H9 (cell line): Measurements from ENCODE around the gene LAMP1. TPM values are rescaled to one million over a fixed set of nuclear protein-coding genes. Genes with fewer than 3 reads are reported as not detected.
"Not testable (repeated sequence)": the region's sequence is repeated elsewhere in the genome, so short reads cannot be mapped to it uniquely, and the experiment has no call there.

Experiments
- DNase-seq: peaks from one replicate; pipeline ENCODE4 v3.0.0-alpha.2; 2017
- H2AFZ ChIP-seq: one replicate; pipeline ENCODE4 v1.6.1; 2013; ENCODE audit warnings: mild to moderate bottlenecking, low read length, control low read depth, moderate library complexity
- H2AK5ac ChIP-seq: 2 replicates; pipeline ENCODE4 v1.6.1; 2013; ENCODE audit warnings: low read length, control low read depth, mixed read lengths; ENCODE audit not compliant: insufficient read length
- H2BK120ac ChIP-seq: one replicate; pipeline ENCODE4 v1.6.1; 2013; ENCODE audit warnings: low read depth, mild to moderate bottlenecking, low read length, control low read depth, inconsistent platforms; ENCODE audit not compliant: poor library complexity, severe bottlenecking
- H2BK12ac ChIP-seq: 2 replicates; pipeline ENCODE4 v1.6.1; 2013; ENCODE audit warnings: low read length, control low read depth, mixed read lengths, low read depth; ENCODE audit not compliant: insufficient read length
- H2BK15ac ChIP-seq: 2 replicates; pipeline ENCODE4 v1.6.1; 2013; ENCODE audit warnings: low read depth, low read length, control low read depth
- H2BK20ac ChIP-seq: one replicate; pipeline ENCODE4 v1.6.1; 2013; ENCODE audit warnings: low read depth, mild to moderate bottlenecking, low read length, control low read depth, inconsistent platforms; ENCODE audit not compliant: poor library complexity, severe bottlenecking
- H2BK5ac ChIP-seq: 2 replicates; pipeline ENCODE4 v1.6.1; 2013; ENCODE audit warnings: low read length, control low read depth, mixed read lengths; ENCODE audit not compliant: insufficient read length
- H3K14ac ChIP-seq: 2 replicates; pipeline ENCODE4 v1.6.1; 2013; ENCODE audit warnings: low read length, control low read depth; ENCODE audit not compliant: insufficient read depth
- H3K18ac ChIP-seq: 2 replicates; pipeline ENCODE4 v1.6.1; 2013; ENCODE audit warnings: low read depth, mild to moderate bottlenecking, mixed read lengths, low read length, control low read depth; ENCODE audit not compliant: insufficient read length
- H3K23ac ChIP-seq: 2 replicates; pipeline ENCODE4 v1.6.1; 2013; ENCODE audit warnings: low read length, control low read depth, mixed read lengths, low read depth; ENCODE audit not compliant: insufficient read length
- H3K23me2 ChIP-seq: 2 replicates; pipeline ENCODE4 v1.6.1; 2013; ENCODE audit warnings: low read depth, mild to moderate bottlenecking, mixed read lengths, low read length, control low read depth; ENCODE audit not compliant: insufficient read length, poor library complexity, severe bottlenecking
- H3K27ac ChIP-seq: 2 replicates; pipeline ENCODE4 v1.5.1; 2013; ENCODE audit warnings: low read length, control low read depth, mixed read lengths, low read depth; ENCODE audit not compliant: insufficient read length
- H3K27me3 ChIP-seq: 2 replicates; pipeline ENCODE4 v1.6.1; 2013; ENCODE audit warnings: low read length, control low read depth, inconsistent platforms; ENCODE audit not compliant: insufficient read depth
- H3K4ac ChIP-seq: 2 replicates; pipeline ENCODE4 v1.6.1; 2013; ENCODE audit warnings: low read depth, mild to moderate bottlenecking, control low read depth, inconsistent platforms, low read length, moderate library complexity
- H3K4me1 ChIP-seq: 2 replicates; pipeline ENCODE4 v1.6.1; 2013; ENCODE audit warnings: low read length, control low read depth, inconsistent platforms; ENCODE audit not compliant: insufficient read depth
- H3K4me2 ChIP-seq: 2 replicates; pipeline ENCODE4 v1.6.1; 2013; ENCODE audit warnings: low read length, control low read depth, mixed read lengths; ENCODE audit not compliant: insufficient read length, insufficient read depth
- H3K56ac ChIP-seq: 2 replicates; pipeline ENCODE4 v1.6.1; 2013; ENCODE audit warnings: low read depth, mild to moderate bottlenecking, mixed read lengths, low read length, control low read depth; ENCODE audit not compliant: insufficient read length
- H3K79me1 ChIP-seq: 2 replicates; pipeline ENCODE4 v1.6.1; 2013; ENCODE audit warnings: low read depth, mild to moderate bottlenecking, moderate library complexity, low read length, control low read depth, inconsistent platforms; ENCODE audit not compliant: insufficient read depth, poor library complexity, severe bottlenecking
- H3K79me2 ChIP-seq: 2 replicates; pipeline ENCODE4 v1.6.1; 2013; ENCODE audit warnings: low read length, control low read depth, inconsistent platforms; ENCODE audit not compliant: insufficient read depth
- H3K9ac ChIP-seq: 2 replicates; pipeline ENCODE4 v1.6.1; 2013; ENCODE audit warnings: low read length, control low read depth, mixed read lengths; ENCODE audit not compliant: insufficient read length; ENCODE audit errors: extremely low read depth
- H3K9me3 ChIP-seq: one replicate; pipeline ENCODE4 v1.6.1; 2013; ENCODE audit warnings: low read depth, low read length, inconsistent platforms; ENCODE audit not compliant: control insufficient read depth
- H3T11ph ChIP-seq: one replicate; pipeline ENCODE4 v1.6.1; 2013; ENCODE audit warnings: mild to moderate bottlenecking, low read length, control low read depth, inconsistent platforms
- H4K20me1 ChIP-seq: one replicate; pipeline ENCODE4 v1.6.1; 2013; ENCODE audit not compliant: control insufficient read depth, insufficient read length, insufficient read depth
- H4K5ac ChIP-seq: 2 replicates; pipeline ENCODE4 v1.6.1; 2013; ENCODE audit warnings: low read depth, mild to moderate bottlenecking, mixed read lengths, low read length, control low read depth; ENCODE audit not compliant: insufficient read length
- H4K8ac ChIP-seq: replicated peaks from 2 replicates; pipeline ENCODE4 v1.6.1; 2013; ENCODE audit warnings: low read length, control low read depth, mixed read lengths, low read depth; ENCODE audit not compliant: insufficient read length
- H4K91ac ChIP-seq: 2 replicates; pipeline ENCODE4 v1.6.1; 2013; ENCODE audit warnings: low read depth, mild to moderate bottlenecking, moderate library complexity, mixed read lengths, low read length, control low read depth; ENCODE audit not compliant: insufficient read length
- H3K27ac Mint-ChIP-seq, 3 experiments: 2 replicates in 2 of 3; 3 replicates in 1 of 3; pipeline ENCODE4 v1.8.0; 2020 to 2021; ENCODE audit warnings: mixed read lengths in 3 of 3, mild to moderate bottlenecking in 1 of 3, moderate library complexity in 1 of 3
- H3K27me3 Mint-ChIP-seq: 2 replicates; pipeline ENCODE4 v1.8.0; 2021; ENCODE audit warnings: low read depth, mild to moderate bottlenecking, moderate library complexity, mixed read lengths
- H3K36me3 Mint-ChIP-seq, 3 experiments: 2 replicates in 2 of 3; 3 replicates in 1 of 3; pipeline ENCODE4 v1.8.0; 2020 to 2021; ENCODE audit warnings: low read depth in 3 of 3, mixed read lengths in 3 of 3; ENCODE audit not compliant: insufficient read depth in 1 of 3
- H3K4me1 Mint-ChIP-seq, 2 experiments: 2 replicates each; pipeline ENCODE4 v1.8.0; 2020; ENCODE audit warnings: mixed read lengths in 2 of 2
- H3K4me3 Mint-ChIP-seq, 2 experiments: 2 replicates in 1 of 2; 3 replicates in 1 of 2; pipeline ENCODE4 v1.8.0; 2020 to 2021; ENCODE audit warnings: mild to moderate bottlenecking in 2 of 2, mixed read lengths in 2 of 2, moderate library complexity in 1 of 2
- H3K9me3 Mint-ChIP-seq, 2 experiments: 2 replicates in 1 of 2; 3 replicates in 1 of 2; pipeline ENCODE4 v1.8.0; 2020; ENCODE audit warnings: mild to moderate bottlenecking in 2 of 2, mixed read lengths in 2 of 2, moderate library complexity in 1 of 2
- WGBS: extraction: QIAGEN DNeasy Blood & Tissue Kit; methylation state at CpG from one replicate; pipeline ENCODE4 v1.1.7; 2013; ENCODE audit warnings: missing lambda C conversion rate, low lambda C conversion rate, mixed read lengths; ENCODE audit not compliant: insufficient read length; ENCODE audit errors: extremely low coverage; 5-methylcytosine and 5-hydroxymethylcytosine counted together
- total RNA-seq: library from RNA; stranded (reverse); gene quantifications from 2 replicates; pipeline ENCODE4 v1.2.1, GENCODE V29; 2021
- TF ChIP-seq, protein P1 (sequence below): fragments of 200-600 bp; sonication (generic); conservative IDR thresholded peaks from 3 replicates; pipeline ENCODE4 v1.8.0; 2021; ENCODE audit warnings: antibody characterized with exemption, mild to moderate bottlenecking

Gene LAMP1
- total RNA-seq, 1 experiment from 2014 or later = 131 TPM

DNA sequence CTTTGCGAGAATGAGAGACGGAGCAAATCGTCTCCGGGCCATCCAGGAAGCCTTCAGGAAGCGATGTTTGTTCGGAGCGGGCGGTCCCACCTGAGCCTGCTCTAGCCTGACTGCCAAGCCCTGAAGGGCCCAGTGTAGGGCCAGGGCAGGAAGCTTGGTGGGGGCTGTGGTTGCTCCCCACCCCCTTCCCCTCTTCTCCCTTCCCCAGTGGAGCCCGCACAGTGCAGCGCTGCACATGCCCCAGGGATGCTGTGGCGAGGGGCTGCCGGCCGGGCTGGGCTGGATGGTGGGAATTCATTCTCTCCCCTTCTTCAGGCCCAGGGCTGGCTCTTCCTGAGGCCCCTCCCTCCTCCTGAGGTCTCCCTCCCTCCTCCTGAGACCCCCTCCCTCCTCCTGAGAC is 74.0 kb downstream of the LAMP1 start:
- no peak overlapping the region for H3K4me2 ChIP-seq
- Mint-ChIP-seq H3K36me3 (no peaks in the 10 kb centered on the region), H3K27me3 (peaks cover 3% of the 10 kb centered on the region; the same call in 1 of the 2 replicates), H3K4me1 (peaks cover 29 to 34% of the 10 kb centered on the region in 2 experiments), H3K27ac (no peak overlapping the region; a peak in 1 of 7 replicates), H3K4me3 (no peak overlapping the region), H3K9me3 (peaks cover 0 to 2% of the 10 kb centered on the region in 2 experiments; a peak in 1 of 5 replicates)
- no peaks in the 10 kb centered on the region; the same call in 1 of the 2 replicates for H3K4me1 ChIP-seq
- no peaks in the 10 kb centered on the region for H4K20me1 ChIP-seq
- no peak overlapping the region for H2AK5ac ChIP-seq
- H3K18ac ChIP-seq = no peak overlapping the region
- H3K79me1 ChIP-seq = no peaks in the 10 kb centered on the region
- H3K27ac ChIP-seq = no peak overlapping the region
- no peaks in the 10 kb centered on the region for H3K27me3 ChIP-seq
- H3K14ac ChIP-seq = no peak overlapping the region
- H2BK12ac ChIP-seq = no peak overlapping the region
- no peak overlapping the region for H3K4ac ChIP-seq
- no peaks in the 10 kb centered on the region for H3K23me2 ChIP-seq
- TF ChIP-seq, protein P1, sequence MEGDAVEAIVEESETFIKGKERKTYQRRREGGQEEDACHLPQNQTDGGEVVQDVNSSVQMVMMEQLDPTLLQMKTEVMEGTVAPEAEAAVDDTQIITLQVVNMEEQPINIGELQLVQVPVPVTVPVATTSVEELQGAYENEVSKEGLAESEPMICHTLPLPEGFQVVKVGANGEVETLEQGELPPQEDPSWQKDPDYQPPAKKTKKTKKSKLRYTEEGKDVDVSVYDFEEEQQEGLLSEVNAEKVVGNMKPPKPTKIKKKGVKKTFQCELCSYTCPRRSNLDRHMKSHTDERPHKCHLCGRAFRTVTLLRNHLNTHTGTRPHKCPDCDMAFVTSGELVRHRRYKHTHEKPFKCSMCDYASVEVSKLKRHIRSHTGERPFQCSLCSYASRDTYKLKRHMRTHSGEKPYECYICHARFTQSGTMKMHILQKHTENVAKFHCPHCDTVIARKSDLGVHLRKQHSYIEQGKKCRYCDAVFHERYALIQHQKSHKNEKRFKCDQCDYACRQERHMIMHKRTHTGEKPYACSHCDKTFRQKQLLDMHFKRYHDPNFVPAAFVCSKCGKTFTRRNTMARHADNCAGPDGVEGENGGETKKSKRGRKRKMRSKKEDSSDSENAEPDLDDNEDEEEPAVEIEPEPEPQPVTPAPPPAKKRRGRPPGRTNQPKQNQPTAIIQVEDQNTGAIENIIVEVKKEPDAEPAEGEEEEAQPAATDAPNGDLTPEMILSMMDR = no peak
- no peak overlapping the region for H3K56ac ChIP-seq
- H4K5ac ChIP-seq = no peak overlapping the region
- no peak overlapping the region for H2BK20ac ChIP-seq
- H3T11ph ChIP-seq = no peak overlapping the region
- H2BK15ac ChIP-seq = no peak overlapping the region
- no peak overlapping the region for H3K23ac ChIP-seq
- H4K91ac ChIP-seq = no peak overlapping the region
- no peaks in the 10 kb centered on the region for H3K79me2 ChIP-seq
- H4K8ac ChIP-seq = no peak overlapping the region
- no peak overlapping the region for H2AFZ ChIP-seq
- DNase-seq = no peak
- H3K9ac ChIP-seq = no peak overlapping the region
- no CpG with 5 or more reads among the region's 13 CpGs for WGBS
- H3K9me3 ChIP-seq = no peaks in the 10 kb centered on the region
- no peak overlapping the region for H2BK5ac ChIP-seq
- H2BK120ac ChIP-seq = no peak overlapping the region

DNA sequence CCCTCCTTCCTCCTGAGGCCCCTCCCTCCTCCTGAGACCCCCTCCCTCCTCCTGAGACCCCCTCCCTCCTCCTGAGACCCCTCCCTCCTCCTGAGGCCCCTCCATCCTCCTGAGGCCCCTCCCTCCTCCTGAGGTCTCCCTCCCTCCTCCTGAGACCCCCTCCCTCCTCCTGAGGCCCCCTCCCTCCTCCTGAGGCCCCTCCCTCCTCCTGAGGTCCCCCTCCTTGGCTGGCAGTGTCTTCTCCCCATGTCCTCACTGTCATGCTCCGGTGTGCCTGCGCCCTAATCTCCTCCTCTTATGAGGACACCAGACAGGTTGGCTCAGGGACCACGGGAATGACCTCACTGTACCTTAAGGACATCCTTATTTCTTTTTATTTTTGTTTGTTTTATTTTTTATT is 74.7 kb downstream of the LAMP1 start:
- H4K8ac ChIP-seq, H2BK120ac ChIP-seq, H3K9ac ChIP-seq, H3K4me2 ChIP-seq, H3K36me3 Mint-ChIP-seq, H2BK12ac ChIP-seq, H3K27ac Mint-ChIP-seq, DNase-seq, H3K23ac ChIP-seq, H3K27me3 ChIP-seq, H4K20me1 ChIP-seq, H3K27ac ChIP-seq, H3T11ph ChIP-seq, H3K4me3 Mint-ChIP-seq, H3K27me3 Mint-ChIP-seq, H2AFZ ChIP-seq, H3K18ac ChIP-seq, H2AK5ac ChIP-seq, H3K79me2 ChIP-seq, H3K4ac ChIP-seq, H4K91ac ChIP-seq, H3K9me3 ChIP-seq, H3K4me1 ChIP-seq, H2BK15ac ChIP-seq, H3K14ac ChIP-seq, H2BK20ac ChIP-seq, H3K23me2 ChIP-seq, H4K5ac ChIP-seq, H3K56ac ChIP-seq, H3K9me3 Mint-ChIP-seq, H3K79me1 ChIP-seq, H2BK5ac ChIP-seq: not testable (repeated sequence)
- H3K4me1 Mint-ChIP-seq = peaks cover 34 to 35% of the 10 kb centered on the region in 2 experiments
- WGBS = no CpG with 5 or more reads among the region's 3 CpGs
